Muscle layer of duodenum (tissue), 2 donors: ENCODE results near the gene FOXP4.

Experiments
- H3K27ac ChIP-seq: one replicate; pipeline ENCODE4 v1.7.0; 2013; ENCODE audit warnings: mild to moderate bottlenecking, low read length
- H3K27me3 ChIP-seq: one replicate; pipeline ENCODE4 v1.7.0; 2013; ENCODE audit warnings: low read depth, mild to moderate bottlenecking, control low read depth, low read length
- H3K36me3 ChIP-seq, 2 donors: one replicate each; pipeline ENCODE4 v1.7.0; 2013; ENCODE audit warnings: low read length in 2 of 2, control low read depth in 1 of 2, mild to moderate bottlenecking in 1 of 2; ENCODE audit not compliant: insufficient read depth in 2 of 2, control insufficient read depth in 1 of 2
- H3K4me1 ChIP-seq, 2 donors: one replicate each; pipeline ENCODE4 v1.7.0; 2013; ENCODE audit warnings: low read length in 2 of 2, mild to moderate bottlenecking in 2 of 2, control low read depth in 1 of 2, moderate library complexity in 1 of 2; ENCODE audit not compliant: insufficient read depth in 2 of 2, control insufficient read depth in 1 of 2
- H3K4me3 ChIP-seq, 2 donors: one replicate each; pipeline ENCODE4 v1.7.0; 2013; ENCODE audit warnings: low read length in 2 of 2, low read depth in 1 of 2, mild to moderate bottlenecking in 1 of 2
- H3K9me3 ChIP-seq, 2 donors: one replicate each; pipeline ENCODE4 v1.7.0; 2013; ENCODE audit warnings: low read length in 2 of 2, control low read depth in 1 of 2, mild to moderate bottlenecking in 1 of 2; ENCODE audit not compliant: control insufficient read depth in 1 of 2
- donor health status: healthy.

FOXP4 gene

GRCh38 chr6:41597246-41598000 lies 51.2 kb downstream of the FOXP4 start:
- peaks cover 0 to 4% of the 10 kb centered on the region in 2 donors for H3K4me1 ChIP-seq
- H3K27me3 ChIP-seq: no peaks in the 10 kb centered on the region
- H3K36me3 ChIP-seq: peaks cover 18 to 53% of the 10 kb centered on the region in 2 donors
- H3K9me3 ChIP-seq: no peaks in the 10 kb centered on the region
- H3K27ac ChIP-seq: no peak overlapping the region
- no peak overlapping the region for H3K4me3 ChIP-seq

DNA sequence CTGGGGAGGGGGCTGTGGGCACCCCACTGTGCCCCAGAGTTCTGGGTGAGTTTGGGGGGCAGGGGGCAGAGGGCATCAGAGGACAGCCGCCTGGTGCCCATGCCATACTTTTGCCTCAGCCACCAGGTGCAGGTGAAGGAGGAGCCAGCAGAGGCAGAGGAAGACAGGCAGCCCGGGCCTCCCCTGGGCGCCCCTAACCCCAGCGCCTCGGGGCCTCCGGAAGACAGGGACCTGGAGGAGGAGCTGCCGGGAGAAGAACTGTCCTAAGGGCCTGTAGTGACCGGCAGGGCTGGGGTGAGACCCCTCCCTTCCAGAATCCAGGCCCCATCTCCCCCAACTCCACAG lies 52.5 kb downstream of the FOXP4 start:
- Histone ChIP-seq H3K27me3 (no peaks in the 10 kb centered on the region), H3K4me3 (no peak overlapping the region)

DNA sequence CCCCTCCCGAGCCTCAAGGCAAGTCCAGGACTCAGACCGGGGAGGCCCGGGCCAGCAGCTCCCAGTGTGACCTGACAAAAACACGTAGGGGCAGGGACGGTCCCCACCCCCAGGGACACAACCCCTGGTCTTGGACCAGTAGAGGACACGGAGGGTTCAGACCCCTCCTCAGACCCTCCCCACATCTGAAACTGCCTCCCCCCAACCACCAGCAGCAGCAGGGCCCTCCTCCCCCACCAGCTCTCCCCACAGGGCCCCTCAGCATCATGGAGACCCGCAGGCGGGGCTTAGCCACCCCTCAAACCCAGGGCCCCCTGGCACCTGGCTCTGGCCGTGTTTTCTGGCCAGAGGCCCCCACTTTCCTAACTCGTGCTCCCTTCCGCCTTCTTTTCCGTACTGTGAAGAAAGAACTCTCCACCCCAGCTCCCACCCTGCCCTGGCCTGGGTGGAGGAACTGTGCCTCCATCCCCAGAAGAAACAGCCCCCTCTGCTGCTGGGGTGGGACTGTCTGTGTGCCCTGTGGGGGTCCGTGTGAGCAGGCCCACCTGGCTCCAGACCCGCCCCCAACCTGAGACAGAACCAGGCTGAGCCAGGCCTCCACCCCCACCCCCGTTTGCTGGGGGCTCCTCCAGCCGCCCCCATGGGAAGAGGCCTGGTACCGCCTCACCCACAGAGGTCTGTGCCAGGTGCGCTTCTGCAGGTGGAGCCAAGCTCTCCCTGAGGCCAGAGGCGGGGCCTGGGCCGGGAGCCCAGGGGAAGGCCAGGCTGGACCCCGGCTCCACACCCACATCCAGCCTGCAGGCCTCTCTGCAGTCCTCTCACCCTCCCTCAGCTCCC lies 53.1 kb downstream of the FOXP4 start:
- Histone ChIP-seq H3K27ac (no peak overlapping the region), H3K27me3 (no peaks in the 10 kb centered on the region), H3K4me1 (peaks cover 0 to 10% of the 10 kb centered on the region in 2 donors), H3K36me3 (peaks cover 18 to 48% of the 10 kb centered on the region in 2 donors), H3K4me3 (no peak overlapping the region), H3K9me3 (no peaks in the 10 kb centered on the region)

More for the DNA sequence above, 52.5 kb downstream of the FOXP4 start:
- H3K27ac ChIP-seq: no peak overlapping the region
- peaks cover 0 to 10% of the 10 kb centered on the region in 2 donors for H3K4me1 ChIP-seq
- peaks cover 18 to 48% of the 10 kb centered on the region in 2 donors for H3K36me3 ChIP-seq
- no peaks in the 10 kb centered on the region for H3K9me3 ChIP-seq

DNA sequence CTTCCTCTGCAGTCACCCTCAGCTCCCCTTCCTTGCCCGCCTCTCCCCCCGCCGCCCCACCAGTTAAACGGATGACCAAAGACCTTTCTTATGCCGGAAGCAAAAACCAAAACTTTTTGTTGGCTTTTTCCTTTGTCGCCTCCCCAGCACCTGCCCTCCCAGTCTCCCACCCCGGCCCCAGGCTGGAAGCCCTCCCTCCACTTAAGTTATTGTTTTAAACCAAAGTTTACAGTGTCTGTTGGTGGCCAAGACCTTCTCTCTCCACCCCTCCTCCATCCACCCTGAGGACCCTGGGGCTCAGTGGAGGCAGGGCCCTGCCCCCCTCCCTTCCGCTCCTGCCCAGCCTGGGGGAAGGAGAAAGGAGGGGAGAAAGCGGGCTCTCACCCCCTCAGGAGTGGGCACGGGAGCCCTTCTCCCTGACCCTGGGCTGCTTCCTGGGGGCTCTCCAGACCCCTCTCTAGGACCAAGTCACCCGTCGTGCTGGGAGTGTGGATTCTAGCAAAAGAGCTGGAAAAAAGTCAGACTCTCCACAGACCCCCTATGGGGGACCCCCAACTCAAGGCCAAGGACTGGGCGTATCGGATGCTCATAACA lies 53.8 kb downstream of the FOXP4 start:
- Histone ChIP-seq H3K9me3 (no peaks in the 10 kb centered on the region), H3K4me1 (peaks cover 0 to 10% of the 10 kb centered on the region in 2 donors), H3K4me3 (no peak overlapping the region), H3K27ac (no peak overlapping the region), H3K36me3 (peaks cover 15 to 44% of the 10 kb centered on the region in 2 donors), H3K27me3 (no peaks in the 10 kb centered on the region)

DNA sequence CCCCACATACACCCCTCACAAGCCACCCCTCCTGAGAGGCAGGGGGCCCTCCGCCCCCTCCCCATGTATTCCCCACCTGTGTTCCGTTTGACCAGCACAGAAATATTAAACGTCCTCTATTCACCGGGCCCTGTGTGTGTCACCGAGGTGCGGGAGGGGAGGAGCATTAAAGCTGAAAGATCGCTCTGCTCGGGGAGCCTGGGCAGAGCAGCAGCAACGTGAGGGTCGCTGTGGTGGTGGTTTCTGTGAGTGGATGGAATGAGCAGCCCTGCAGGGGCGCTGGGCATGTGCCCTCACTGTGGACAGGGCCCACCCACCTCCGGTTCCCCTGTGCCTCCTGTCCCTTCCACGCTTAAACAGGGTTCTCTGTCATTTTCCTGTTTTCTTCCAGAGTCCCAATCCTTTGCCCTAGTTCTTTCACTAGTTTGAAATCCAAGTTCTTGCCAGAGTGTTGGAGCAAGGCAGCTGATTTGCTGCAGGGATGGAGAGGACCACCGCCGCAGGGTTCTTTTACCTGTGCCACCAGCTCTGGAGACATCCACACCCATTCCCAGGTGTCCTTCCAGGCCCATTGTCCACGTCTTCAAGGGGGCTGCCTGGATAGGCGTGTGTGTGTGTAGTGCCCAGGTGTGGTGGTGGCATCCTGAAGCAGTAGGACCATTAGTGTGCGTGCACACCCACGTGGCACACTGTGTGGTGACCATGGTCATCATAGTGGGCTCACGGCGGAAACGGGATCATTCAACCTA lies 54.5 kb downstream of the FOXP4 start:
- H3K4me1 ChIP-seq: peaks cover 0 to 10% of the 10 kb centered on the region in 2 donors
- no peak overlapping the region for H3K27ac ChIP-seq
- no peaks in the 10 kb centered on the region for H3K9me3 ChIP-seq

GRCh38 chr6:41601248-41601549 lies 55.0 kb downstream of the FOXP4 start:
- no peaks in the 10 kb centered on the region for H3K9me3 ChIP-seq
- peaks cover 13 to 36% of the 10 kb centered on the region in 2 donors for H3K36me3 ChIP-seq
- H3K27ac ChIP-seq: no peak overlapping the region
- no peaks in the 10 kb centered on the region for H3K27me3 ChIP-seq
- no peak overlapping the region for H3K4me3 ChIP-seq
- H3K4me1 ChIP-seq: peaks cover 0 to 10% of the 10 kb centered on the region in 2 donors

More for the DNA sequence above, 54.5 kb downstream of the FOXP4 start:
- H3K4me3 ChIP-seq: no peak overlapping the region
- H3K36me3 ChIP-seq: peaks cover 15 to 41% of the 10 kb centered on the region in 2 donors
- no peaks in the 10 kb centered on the region for H3K27me3 ChIP-seq

DNA sequence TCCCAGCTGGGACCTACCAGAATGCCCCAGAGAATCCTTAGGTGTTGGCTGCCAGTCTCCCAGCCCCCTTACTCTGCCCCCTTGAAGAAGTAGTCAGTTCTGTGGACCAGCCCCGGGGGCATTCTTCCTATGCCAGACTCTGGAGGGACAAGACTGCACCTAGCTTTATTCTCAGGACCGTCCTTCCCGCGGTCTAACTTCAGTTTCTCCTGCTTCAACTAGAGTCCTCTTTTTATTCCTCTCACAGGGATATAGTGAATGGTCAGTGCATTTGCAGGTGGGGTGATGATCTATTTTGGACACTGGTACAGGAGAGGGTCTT lies 56.2 kb downstream of the FOXP4 start:
- Histone ChIP-seq H3K4me3 (no peak overlapping the region), H3K36me3 (peaks cover under 1 to 24% of the 10 kb centered on the region in 2 donors), H3K4me1 (peaks cover 0 to 10% of the 10 kb centered on the region in 2 donors), H3K27me3 (no peaks in the 10 kb centered on the region), H3K27ac (no peak overlapping the region), H3K9me3 (no peaks in the 10 kb centered on the region)

DNA sequence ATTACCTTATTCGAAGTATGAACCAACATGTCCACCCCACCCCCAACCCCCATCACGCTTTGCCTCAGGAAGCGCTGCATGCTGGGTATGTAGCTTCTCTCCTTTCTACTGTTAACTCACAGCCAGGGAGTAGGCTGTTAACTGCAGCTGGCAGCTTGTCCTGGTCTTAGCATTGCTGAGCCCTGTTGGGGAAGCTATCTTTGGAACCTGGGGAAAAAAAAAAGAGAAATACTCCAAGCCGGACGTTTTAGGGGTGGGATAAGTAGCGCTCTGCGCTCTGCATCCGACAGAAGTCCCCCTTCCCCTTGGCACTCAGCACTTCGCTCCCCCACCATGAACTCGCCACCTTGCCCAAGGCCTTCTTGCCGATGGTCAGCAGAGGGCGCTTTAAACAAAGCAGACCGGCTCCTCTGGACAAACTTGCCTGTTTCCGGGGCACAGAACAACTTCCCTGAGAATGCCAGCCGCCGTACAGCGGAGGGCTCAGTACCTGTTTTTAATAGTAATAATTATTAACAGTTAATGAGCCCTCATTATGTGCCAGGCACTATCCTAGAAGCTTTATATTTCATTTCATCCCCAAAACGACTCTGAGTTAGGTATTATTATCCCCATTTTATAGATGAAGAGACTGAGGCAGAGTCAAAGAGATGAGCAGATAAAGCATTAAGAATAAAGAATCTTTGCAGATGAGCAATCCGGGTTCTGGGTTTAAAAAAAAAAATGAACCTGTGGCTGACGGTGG lies 56.9 kb downstream of the FOXP4 start:
- Histone ChIP-seq H3K4me3 (peak overlapping the region; percentile 7 to 27), H3K27ac (no peak overlapping the region), H3K27me3 (no peaks in the 10 kb centered on the region), H3K4me1 (peaks cover 0 to 10% of the 10 kb centered on the region in 2 donors), H3K9me3 (no peaks in the 10 kb centered on the region), H3K36me3 (peaks cover 0 to 20% of the 10 kb centered on the region in 2 donors)

GRCh38 chr6:41604006-41604405 lies 57.8 kb downstream of the FOXP4 start:
- Histone ChIP-seq H3K4me3 (no peak overlapping the region), H3K27me3 (no peaks in the 10 kb centered on the region), H3K27ac (no peak overlapping the region), H3K9me3 (no peaks in the 10 kb centered on the region), H3K4me1 (peaks cover 0 to 10% of the 10 kb centered on the region in 2 donors), H3K36me3 (peaks cover 0 to 11% of the 10 kb centered on the region in 2 donors)

GRCh38 chr6:41605649-41606048 lies 59.5 kb downstream of the FOXP4 start:
- peaks cover 0 to 10% of the 10 kb centered on the region in 2 donors for H3K4me1 ChIP-seq
- H3K36me3 ChIP-seq: no peaks in the 10 kb centered on the region
- no peaks in the 10 kb centered on the region for H3K9me3 ChIP-seq
- no peaks in the 10 kb centered on the region for H3K27me3 ChIP-seq
- no peak overlapping the region for H3K27ac ChIP-seq
- no peak overlapping the region for H3K4me3 ChIP-seq
